HG02938 (cell line): ENCODE data around the gene TIMM13.
"Not testable (repeated sequence)": the region's sequence is repeated elsewhere in the genome, so short reads cannot be mapped to it uniquely, and the experiment has no call there.

ENCODE experiments used
- ATAC-seq: cut with Tn5 transposase; IDR thresholded peaks from one replicate; pipeline ENCODE4 v1.9.1; 2021; ENCODE audit warnings: mild to moderate bottlenecking, moderate library complexity; ENCODE audit not compliant: unreplicated experiment

TIMM13 gene

GRCh38 chr19:2416321-2417097 is 10.9 kb downstream of the TIMM13 start:
- no peak for ATAC-seq

DNA sequence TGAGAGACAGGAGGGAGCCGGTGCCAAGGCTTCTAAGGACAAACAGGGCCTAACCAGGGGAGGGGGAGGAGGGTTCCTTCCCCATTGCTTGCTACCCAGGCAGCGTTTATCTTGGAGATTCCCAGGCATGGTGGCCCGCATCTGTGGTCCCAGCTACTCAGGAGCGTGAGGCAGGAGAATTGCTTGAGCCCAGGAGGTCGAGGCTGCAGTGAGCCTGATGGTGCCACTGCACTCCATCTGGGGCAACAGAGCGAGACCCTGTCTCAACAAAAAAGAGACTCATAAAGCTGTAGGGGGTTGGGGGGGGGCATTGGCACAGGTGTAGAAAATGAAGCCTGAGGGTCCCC is 11.4 kb downstream of the TIMM13 start:
- ATAC-seq, result no peak

DNA sequence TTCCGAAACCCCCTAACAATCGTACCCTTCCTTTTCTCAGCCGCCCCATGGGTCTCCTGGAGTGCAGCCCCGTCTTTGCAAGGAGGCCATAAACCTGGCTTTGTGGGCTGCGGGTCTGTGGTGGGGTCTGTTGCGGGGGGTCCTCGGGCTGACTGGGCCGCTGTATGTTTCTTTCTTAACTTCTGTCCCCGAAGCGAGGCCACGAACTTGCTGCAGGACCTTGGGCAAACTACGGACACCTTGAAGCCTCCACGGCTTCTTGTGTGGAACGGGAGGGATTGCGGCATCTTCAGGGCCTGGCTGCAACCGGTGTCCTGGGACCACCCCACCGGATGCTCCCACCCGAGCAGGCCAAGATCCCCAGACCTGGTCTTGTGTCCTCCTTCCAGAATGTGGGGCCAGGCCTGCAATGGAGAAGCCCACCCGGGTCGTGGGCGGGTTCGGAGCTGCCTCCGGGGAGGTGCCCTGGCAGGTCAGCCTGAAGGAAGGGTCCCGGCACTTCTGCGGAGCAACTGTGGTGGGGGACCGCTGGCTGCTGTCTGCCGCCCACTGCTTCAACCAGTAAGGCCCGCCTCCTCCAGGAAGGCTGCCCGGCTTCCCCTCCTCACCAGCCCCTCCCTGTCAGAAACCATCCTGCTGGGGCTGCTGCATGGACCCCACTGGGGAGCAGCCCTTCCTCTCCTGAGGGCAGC is 12.0 kb downstream of the TIMM13 start:
- no peak for ATAC-seq

- ATAC-seq, result no peak
These were observed 13.8 kb downstream of the TIMM13 start for GRCh38 chr19:2413629-2414028.

- ATAC-seq, result no peak
These were observed 14.2 kb downstream of the TIMM13 start for GRCh38 chr19:2413159-2413558.

DNA sequence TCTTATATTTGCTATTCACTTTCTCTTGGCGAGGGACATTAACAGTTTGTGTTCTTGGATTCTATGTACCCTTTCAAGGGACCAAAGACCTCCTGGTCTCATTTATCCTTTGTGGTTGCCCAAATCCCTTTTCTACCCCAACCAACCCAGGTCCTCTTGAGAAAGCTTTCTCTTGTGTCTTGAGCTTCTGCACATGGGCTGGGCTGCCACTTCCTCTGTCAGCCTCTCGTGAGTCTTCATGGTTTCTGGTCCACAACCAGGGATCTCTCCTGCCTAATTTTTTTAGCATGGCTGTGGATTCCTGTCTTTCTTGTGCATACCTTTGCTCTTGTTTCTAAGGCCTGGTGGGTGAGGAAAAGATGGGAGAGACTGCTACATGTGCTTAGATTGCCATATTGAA is 14.9 kb downstream of the TIMM13 start:
- no peak for ATAC-seq

- ATAC-seq, result no peak
These were observed 15.7 kb downstream of the TIMM13 start for GRCh38 chr19:2411709-2412108.

GRCh38 chr19:2410023-2410422 is 17.4 kb downstream of the TIMM13 start:
- no peak for ATAC-seq

DNA sequence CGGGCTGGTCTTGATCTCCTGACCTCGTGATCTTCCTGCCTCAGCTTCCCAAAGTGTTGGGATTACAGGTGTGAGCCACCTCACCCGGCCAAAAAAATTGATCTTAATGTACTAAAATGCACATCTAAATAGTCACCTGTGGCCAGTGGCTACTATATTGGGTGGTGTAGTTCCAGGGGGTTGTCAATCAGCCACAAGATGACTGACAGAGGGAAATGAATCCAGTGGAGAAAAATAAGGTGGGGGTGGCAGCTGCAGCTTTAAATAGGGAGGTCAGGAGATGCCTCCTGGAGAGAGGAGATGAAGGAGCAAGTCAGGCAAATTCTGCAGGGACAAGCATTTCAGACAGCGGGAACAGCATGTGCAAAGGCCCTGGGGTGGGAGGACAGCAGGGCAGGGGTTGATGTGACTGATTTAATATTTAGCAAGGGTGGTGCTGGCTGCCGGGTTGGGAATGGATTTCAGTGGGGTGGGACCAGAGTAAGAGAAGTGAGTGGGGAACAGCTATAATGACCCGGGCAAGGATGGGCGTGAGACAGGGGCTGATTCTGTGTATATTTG is 18.0 kb downstream of the TIMM13 start:
- no peak for ATAC-seq

DNA sequence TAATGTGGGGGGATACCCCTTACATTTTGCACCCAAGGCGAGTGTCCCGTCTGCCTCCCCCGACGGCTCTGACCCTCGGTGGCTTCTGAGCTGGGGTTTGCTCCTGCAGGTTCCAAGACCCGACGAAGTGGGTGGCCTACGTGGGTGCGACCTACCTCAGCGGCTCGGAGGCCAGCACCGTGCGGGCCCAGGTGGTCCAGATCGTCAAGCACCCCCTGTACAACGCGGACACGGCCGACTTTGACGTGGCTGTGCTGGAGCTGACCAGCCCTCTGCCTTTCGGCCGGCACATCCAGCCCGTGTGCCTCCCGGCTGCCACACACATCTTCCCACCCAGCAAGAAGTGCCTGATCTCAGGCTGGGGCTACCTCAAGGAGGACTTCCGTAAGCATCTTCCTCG is 19.1 kb downstream of the TIMM13 start:
- ATAC-seq, result no peak

- no peak for ATAC-seq
These were observed 27.8 kb downstream of the TIMM13 start for GRCh38 chr19:2399582-2399981.

- ATAC-seq, result no peak
These were observed 28.6 kb downstream of the TIMM13 start for GRCh38 chr19:2398735-2399305.

GRCh38 chr19:2397173-2397572 is 30.2 kb downstream of the TIMM13 start:
- not testable (repeated sequence) for ATAC-seq

- not testable (repeated sequence) for ATAC-seq
These were observed 32.0 kb downstream of the TIMM13 start for GRCh38 chr19:2395293-2395829.

DNA sequence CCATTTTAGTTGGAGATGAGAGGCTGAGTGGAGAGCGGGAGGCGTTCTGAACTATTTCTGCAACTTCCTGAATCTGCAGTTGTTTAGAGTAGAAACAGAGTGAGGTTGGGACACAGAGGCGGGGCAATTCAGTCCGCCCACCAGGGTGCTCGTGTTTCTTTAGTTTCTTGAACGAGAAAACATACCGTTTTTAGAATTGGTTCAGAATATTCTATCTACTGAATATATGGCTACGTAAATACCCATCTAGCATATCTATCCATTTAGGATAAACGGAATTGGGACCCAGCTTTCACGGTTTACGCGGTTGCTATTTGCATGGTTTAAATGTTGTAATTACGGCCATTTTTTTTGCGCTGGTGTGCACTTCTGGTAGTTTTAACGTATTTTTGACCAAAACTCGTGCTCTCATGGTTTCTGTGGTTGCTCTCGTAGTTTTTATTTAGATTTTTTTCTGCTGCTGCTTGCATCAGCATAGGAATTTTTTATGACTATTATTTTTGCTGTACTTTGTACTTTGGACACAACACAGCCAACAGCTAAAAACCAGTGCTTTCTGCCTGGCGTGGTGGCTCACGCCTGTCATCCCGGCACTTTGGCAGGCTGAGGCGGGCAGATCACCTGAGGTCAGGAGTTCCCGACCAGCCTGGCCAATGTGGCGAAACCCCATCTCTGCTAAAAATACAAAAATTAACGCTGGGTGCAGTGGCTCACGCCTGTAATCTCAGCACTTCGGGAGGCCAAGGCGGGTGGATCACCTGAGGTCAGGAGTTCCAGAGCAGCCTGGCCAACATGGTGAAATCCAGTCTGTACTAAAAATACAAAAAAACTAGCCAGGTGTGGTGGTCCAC is 32.7 kb downstream of the TIMM13 start:
- no peak for ATAC-seq

DNA sequence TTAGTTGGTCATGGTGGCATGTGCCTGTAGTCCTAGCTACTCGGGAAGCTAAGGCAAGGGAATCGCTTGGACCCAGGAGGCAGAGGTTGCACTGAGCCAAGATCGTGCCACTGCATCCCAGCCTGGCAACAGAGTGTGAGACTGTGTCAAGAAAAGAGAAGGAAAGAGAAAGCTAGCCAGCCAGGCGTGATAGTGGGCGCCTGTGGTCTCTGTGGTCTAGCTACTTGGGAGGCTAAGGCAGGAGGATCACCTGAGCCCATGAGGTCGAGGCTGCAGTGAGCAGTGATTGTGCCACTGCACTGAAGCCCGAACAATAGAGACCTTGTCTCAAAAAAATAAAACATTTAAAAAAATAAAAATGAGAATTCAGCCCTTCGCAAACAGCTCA is 33.3 kb downstream of the TIMM13 start:
- no peak for ATAC-seq

GRCh38 chr19:2392899-2393298 is 34.5 kb downstream of the TIMM13 start:
- ATAC-seq, result not testable (repeated sequence)

DNA sequence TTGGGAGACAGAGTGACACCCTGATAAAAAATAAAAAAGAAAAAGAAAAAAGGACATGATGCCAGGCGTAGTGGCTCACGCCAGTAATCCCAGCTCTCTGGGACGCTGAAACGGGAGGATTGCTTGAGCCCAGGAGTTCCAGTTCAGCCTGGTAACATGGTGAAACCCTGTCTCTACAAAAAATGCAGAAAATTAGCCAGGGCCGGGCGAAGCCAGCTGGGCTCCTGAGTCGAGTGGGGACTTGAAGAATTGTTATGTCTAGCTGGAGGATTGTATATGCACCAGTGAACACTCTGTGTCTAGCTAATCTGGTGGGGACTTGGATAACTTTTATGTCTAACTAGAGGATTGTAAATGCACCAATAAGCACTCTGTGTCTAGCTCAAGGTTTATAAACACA is 35.0 kb downstream of the TIMM13 start:
- no peak for ATAC-seq

DNA sequence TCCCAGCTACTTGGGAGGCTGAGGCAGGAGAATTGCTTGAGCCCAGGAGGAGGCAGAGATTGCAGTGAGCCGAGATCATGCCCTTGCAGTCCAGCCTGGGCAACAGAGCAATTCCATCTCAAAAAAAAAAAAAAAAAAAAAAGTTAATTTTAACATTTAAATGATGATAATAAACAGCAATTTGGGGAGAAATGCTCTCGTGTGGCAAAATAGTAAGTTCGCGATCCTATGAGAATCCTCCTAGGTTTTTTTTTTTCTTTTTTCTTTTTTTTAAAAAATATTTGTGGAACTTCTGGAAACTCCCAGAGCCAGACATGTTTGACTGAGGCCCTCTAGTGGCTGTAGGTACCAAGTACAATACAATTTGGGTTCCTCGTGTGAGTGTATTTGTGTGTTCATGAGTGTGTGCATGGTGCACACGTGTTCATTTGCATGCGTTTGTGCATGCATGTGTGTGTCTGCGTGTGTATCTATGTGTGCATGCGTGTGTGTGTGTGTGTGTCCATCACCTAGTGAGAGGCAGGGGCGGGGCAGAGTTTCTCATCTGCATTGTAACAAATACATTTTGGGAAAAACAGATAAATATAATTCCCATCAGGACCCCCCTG is 36.2 kb downstream of the TIMM13 start:
- ATAC-seq, result no peak

DNA sequence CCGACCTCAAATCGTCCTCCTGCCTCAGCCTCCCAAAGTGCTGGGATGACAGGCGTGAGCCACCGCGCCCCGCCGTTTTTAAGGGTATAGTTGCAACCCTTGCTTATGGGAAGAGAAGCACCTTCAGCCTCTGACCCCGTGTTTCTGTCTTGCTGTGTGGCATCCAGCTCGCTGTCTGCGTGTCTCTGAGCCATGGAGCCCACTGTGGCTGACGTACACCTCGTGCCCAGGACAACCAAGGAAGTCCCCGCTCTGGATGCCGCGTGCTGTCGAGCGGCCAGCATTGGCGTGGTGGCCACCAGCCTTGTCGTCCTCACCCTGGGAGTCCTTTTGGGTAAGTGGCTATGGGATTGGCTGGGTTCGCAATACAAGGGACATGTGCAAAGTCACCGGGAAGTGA is 37.8 kb downstream of the TIMM13 start:
- no peak for ATAC-seq
